Heart left ventricle (tissue), 13 donors: ENCODE data around the gene POLR1A.

Experiments used
- CTCF ChIP-seq, 12 donors: fragments of 200-600 bp; sonication (generic) in 4 of 12; IDR thresholded peaks; one replicate each; pipeline versions ENCODE4 v1.5.0 to v1.8.0; 2018 to 2022; ENCODE audit warnings: antibody characterized with exemption in 12 of 12, mild to moderate bottlenecking in 5 of 12
- POLR2A ChIP-seq, 2 donors: fragments of 450-650 bp; IDR thresholded peaks; one replicate each; pipeline ENCODE4 v1.6.1; 2017; ENCODE audit warnings: antibody characterized with exemption in 2 of 2, mild to moderate bottlenecking in 2 of 2, moderate library complexity in 2 of 2
- donor health status: ischemic (EF 13 %, LVEDD 7.1; RV severe dilation, severe dysfunction).
- donor health status: DM: no; HTN: yes; CAD: no.
- donor health status: DM: no; HTN: no; CAD: no.
- donor health status: ischemic (EF 25% LVEDD 6.9; RV normal size, moderate dysfunction).
- donor health status: ischemic (EF 25% LVEDD 5.7; RV mildly dilated, moderate dysfunction).
- donor health status: ischemic (EF 35%, LVEDD 5.7; RV mildly dilated, moderate dysfunction).
- donor health status: nonischemic (EF 11% LVEDD 7.7; RV severe dilation, severe dysfunction).
- donor health status: DM: yes; HTN: yes; CAD: no.
- donor health status: PGD.
- donor health status: ischemic (EF 29% LVEDD 5.4; RV normal size, mild dysfunction).
- donor health status: nonischemic (EF 23%, LVEDD 6.1; RV moderate dilation, normal function).

DNA sequence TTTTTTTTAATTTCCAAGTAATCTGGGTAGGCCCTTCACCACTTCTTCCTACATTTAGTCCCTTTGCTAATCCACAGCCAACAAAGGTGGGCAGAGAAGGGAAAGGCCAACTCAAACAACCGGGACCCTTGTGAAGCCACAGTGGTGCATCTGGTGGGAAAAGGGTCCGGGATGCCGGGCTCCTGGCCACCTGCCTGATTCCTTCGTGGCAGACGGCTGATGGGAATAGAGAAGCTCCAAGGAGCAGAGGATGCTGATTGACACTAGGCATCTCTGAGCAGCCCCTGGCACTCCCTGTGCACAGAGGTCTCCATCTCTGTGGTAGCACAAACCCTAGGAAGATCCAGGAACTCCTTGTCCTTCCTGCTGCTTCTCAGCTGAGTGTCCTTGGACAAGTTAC lies 37.0 kb downstream of the POLR1A start:
- TF ChIP-seq CTCF (IDR thresholded peaks at IDR 0.05) = no peak
- no peak for TF ChIP-seq POLR2A (IDR thresholded peaks at IDR 0.05)
